Measurements from ENCODE around the gene NPHP4. TPM values are rescaled to one million over a fixed set of nuclear protein-coding genes. Genes with fewer than 3 reads are reported as not detected.

The NPHP4 gene
- total and polyA plus RNA-seq, 10 of the 15 experiments (the other 5 are each of a cell fraction or from before 2014, with no cell fraction given), result 0.16 to 10.5 (median 3.1) TPM

GRCh38 chr1:5836776-5837440 is 155.3 kb downstream of the NPHP4 start (continued):
- no peak for TF ChIP-seq ZNF592 (IDR thresholded peaks at IDR 0.05)
- no peak for TF ChIP-seq WRNIP1 (IDR thresholded peaks at IDR 0.05; ENCODE audit: borderline replicate concordance, low read depth, low read length)
- no peak for TF ChIP-seq RUNX3 (IDR thresholded peaks at IDR 0.05; ENCODE audit: low read length)

GRCh38 chr1:5835179-5835562 is 157.1 kb downstream of the NPHP4 start:
- WGBS (ENCODE audit: insufficient coverage, insufficient replicate concordance, low lambda C conversion rate, missing lambda C conversion rate), result 83% methylated on average over 8 of the region's 8 CpGs
- H4K20me1 ChIP-seq (ENCODE audit: control insufficient read depth, insufficient read depth), result no peaks in the 10 kb centered on the region
- H3K4me1 ChIP-seq (ENCODE audit: control insufficient read depth, insufficient read depth, low read length), result no peaks in the 10 kb centered on the region
- H3K79me2 ChIP-seq (ENCODE audit: control insufficient read depth, insufficient read depth, low read length), result no peaks in the 10 kb centered on the region
- no peak for FAIRE-seq
- H3K36me3 ChIP-seq (ENCODE audit: control insufficient read depth in 2 of 2, insufficient read depth in 2 of 2, low read length in 1 of 2), result no peaks in the 10 kb centered on the region
- H2AFZ ChIP-seq (ENCODE audit: control insufficient read depth, low read depth, low read length), result no peak overlapping the region
- BruUV-seq (replicated peaks), result no TSS peak
- CTCF ChIA-PET, result no interaction called here
- intact Hi-C loops (cut with micrococcal nuclease; ENCODE audit: unreplicated experiment) (no loop called here), in situ Hi-C loops (cut with MboI) (no loop called here)
- RAD21 ChIA-PET (ENCODE audit: unreplicated experiment), result no interaction called here
- DNase-seq (ENCODE audit: low read depth, low spot score), result no peak
- no peak overlapping the region for H3K9ac ChIP-seq (ENCODE audit: control insufficient read depth, insufficient read depth, low read length)
- POLR2A ChIA-PET, result no interaction called here
- H3K9me3 ChIP-seq (replicated peaks; ENCODE audit: control insufficient read depth, insufficient read depth, low read length), result no peaks in the 10 kb centered on the region
- H3K4me2 ChIP-seq (ENCODE audit: control insufficient read depth, insufficient read depth), result no peak overlapping the region
- no peak overlapping the region for H3K4me3 ChIP-seq
- no peaks in the 10 kb centered on the region for H3K27me3 ChIP-seq (replicated peaks in 1 of 2; ENCODE audit: control insufficient read depth in 2 of 2, insufficient read depth in 2 of 2, low read length in 1 of 2)
- SMC1A ChIA-PET (ENCODE audit: uncharacterized antibody, unreplicated experiment), result no interaction called here
- H3K27ac ChIP-seq (ENCODE audit: control insufficient read depth, insufficient read depth), result no peak overlapping the region
- no peak for ATAC-seq
- TF ChIP-seq NR2F1 (conservative IDR thresholded peaks at IDR 0.05) (no peak), HCFC1 (IDR thresholded peaks at IDR 0.05; ENCODE audit: low read length) (no peak), CHD1 (IDR thresholded peaks at IDR 0.05; ENCODE audit: low read depth, low read length) (no peak), KAT2A (conservative IDR thresholded peaks at IDR 0.05; ENCODE audit: control insufficient read depth, low read depth, low read length) (no peak), ZNF687 (IDR thresholded peaks at IDR 0.05) (no peak), TBL1XR1 (IDR thresholded peaks at IDR 0.05; ENCODE audit: low read depth, low read length) (no peak), CTCF (IDR thresholded peaks at IDR 0.05 in 2 of 3, conservative IDR thresholded peaks at IDR 0.05 in 1 of 3; ENCODE audit: control insufficient read depth in 2 of 3, extremely low read depth in 1 of 3, insufficient read depth in 1 of 3, low read depth in 3 of 3, low read length in 3 of 3) (no peak), ZZZ3 (IDR thresholded peaks at IDR 0.05; ENCODE audit: control insufficient read depth, insufficient read length, low read depth) (no peak), IKZF2 (IDR thresholded peaks at IDR 0.05) (no peak), NFYB (IDR thresholded peaks at IDR 0.05; ENCODE audit: insufficient read depth, low read depth, low read length) (no peak)

Measured in GM12878 (cell line).